K562 (cell line): ENCODE data around the gene GABBR1. TPM values are rescaled to one million over a fixed set of nuclear protein-coding genes. Genes with fewer than 3 reads are reported as not detected.
A peak's percentile ranks its signal among the peaks of the same experiment; 100 is the strongest.

Experiments used
- ATAC-seq: fragments of 200-7000 bp; cut with Tn5 transposase; 3 replicates; pipeline ENCODE4 v1.9.1; 2020; ENCODE audit warnings: moderate library complexity
- BruUV-seq: library from RNA; stranded (reverse); fragments of 400-500 nt; replicated peaks from 2 replicates; lab custom pipeline; 2021; lab: Mats Ljungman, UMichigan
- CTCF ChIA-PET: fragments of 300-600 bp; formaldehyde crosslinking; extraction: SDS; loops from one replicate; lab custom pipeline; 2021; ENCODE audit warnings: low intra/inter-chr PET ratio; lab: Yijun Ruan, JAX
- POLR2A ChIA-PET: fragments of 300-600, 350-650 bp; sonication (Branson Sonifier 250); formaldehyde crosslinking; extraction: SDS; loops from one replicate; lab custom pipeline; 2021; ENCODE audit warnings: antibody characterized with exemption, inconsistent platforms; lab: Yijun Ruan, JAX
- DNase-seq, 4 experiments: peaks; one replicate each; pipeline versions ENCODE4 v3.0.0 to v3.0.0-alpha.2; 2011 to 2018; ENCODE audit warnings: low spot score in 3 of 4, mixed read lengths in 3 of 4; ENCODE audit errors: extremely low read depth in 1 of 4
- FAIRE-seq: peaks from 2 replicates; lab custom pipeline; 2011; peaks lifted over from hg19 to GRCh38; lab: Jason Lieb, UNC
- H2AFZ ChIP-seq: 2 replicates; pipeline ENCODE4 v1.6.0; 2011; ENCODE audit warnings: low read depth, low read length, control low read depth, inconsistent platforms
- H3K27ac ChIP-seq: fragments of 200-600 bp; 3 replicates; pipeline ENCODE4 v1.8.0; 2011; ENCODE audit warnings: low read depth, mild to moderate bottlenecking, control low read depth, inconsistent platforms, low read length, moderate library complexity, mixed read lengths; ENCODE audit errors: extremely low read depth
- H3K27me3 ChIP-seq, 2 experiments: fragments of 300-600 bp in 1 of 2; 2 replicates in 1 of 2; 3 replicates in 1 of 2; pipeline versions ENCODE4 v1.6.0 to v1.8.0; 2011; ENCODE audit warnings: inconsistent platforms in 2 of 2, low read length in 2 of 2, mild to moderate bottlenecking in 1 of 2, mixed read lengths in 1 of 2, moderate library complexity in 1 of 2; ENCODE audit not compliant: control insufficient read depth in 2 of 2, insufficient read depth in 2 of 2
- H3K36me3 ChIP-seq: fragments of 300-600 bp; 3 replicates; pipeline ENCODE4 v1.8.0; 2011; ENCODE audit warnings: mild to moderate bottlenecking, low read length, inconsistent platforms; ENCODE audit not compliant: control insufficient read depth, insufficient read depth
- H3K4me1 ChIP-seq, 2 experiments: fragments of 200-600 bp in 1 of 2; replicated peaks in 1 of 2; 2 replicates in 1 of 2; 3 replicates in 1 of 2; pipeline versions ENCODE4 v1.5.1 to v1.8.0; 2011; ENCODE audit warnings: inconsistent platforms in 2 of 2, low read length in 2 of 2, mild to moderate bottlenecking in 1 of 2, mixed read lengths in 1 of 2, moderate library complexity in 1 of 2; ENCODE audit not compliant: control insufficient read depth in 2 of 2, insufficient read depth in 2 of 2
- H3K4me2 ChIP-seq: 2 replicates; pipeline ENCODE4 v1.6.1; 2011; ENCODE audit warnings: low read length, control low read depth, inconsistent platforms, mixed read lengths; ENCODE audit not compliant: insufficient read depth
- H3K4me3 ChIP-seq: fragments of 200-600 bp; sonication (generic), shearing (Covaris generic); 2 replicates; pipeline ENCODE4 v1.5.1; 2016; ENCODE audit warnings: control low read depth, inconsistent platforms
- H3K79me2 ChIP-seq: fragments of 200-600 bp; 3 replicates; pipeline ENCODE4 v1.8.0; 2011; ENCODE audit warnings: low read length, inconsistent platforms; ENCODE audit not compliant: control insufficient read depth, insufficient read depth
- H3K9ac ChIP-seq, 2 experiments: 2 replicates each; pipeline versions ENCODE4 v1.6.0 to v1.6.1; 2011; ENCODE audit warnings: low read depth in 2 of 2, low read length in 2 of 2, control low read depth in 1 of 2, inconsistent platforms in 1 of 2, mild to moderate bottlenecking in 1 of 2, mixed read lengths in 1 of 2; ENCODE audit not compliant: insufficient read depth in 1 of 2
- H3K9me1 ChIP-seq: one replicate; pipeline ENCODE4 v1.6.0; 2011; ENCODE audit warnings: inconsistent platforms, mild to moderate bottlenecking, low read length, moderate library complexity; ENCODE audit not compliant: control insufficient read depth, insufficient read depth
- H3K9me3 ChIP-seq: replicated peaks from 2 replicates; pipeline ENCODE4 v1.5.1; 2011; ENCODE audit warnings: low read depth, low read length, inconsistent platforms; ENCODE audit not compliant: control insufficient read depth, insufficient read depth
- H4K20me1 ChIP-seq: replicated peaks from 2 replicates; pipeline ENCODE4 v1.6.1; 2011; ENCODE audit warnings: low read length, inconsistent platforms, mixed read lengths; ENCODE audit not compliant: control insufficient read depth, insufficient read depth
- CHD2 ChIP-seq: IDR thresholded peaks from 2 replicates; pipeline ENCODE4 v1.6.1; 2011; ENCODE audit warnings: low read depth, low read length
- HNRNPLL ChIP-seq: fragments of 200-400 bp; formaldehyde crosslinking; IDR thresholded peaks from 2 replicates; pipeline ENCODE4 v1.6.1; 2017; ENCODE audit warnings: low read length, low read depth, mild to moderate bottlenecking; ENCODE audit not compliant: poor library complexity, severe bottlenecking
- LCOR ChIP-seq: sonication (generic); formaldehyde crosslinking; IDR thresholded peaks from 2 replicates; pipeline ENCODE4 v1.8.0; 2022; ENCODE audit warnings: mild to moderate bottlenecking, missing genetic modification reagents
- PRPF4 ChIP-seq: fragments of 200-400 bp; formaldehyde crosslinking; IDR thresholded peaks from one replicate; pipeline ENCODE4 v1.6.1; 2017; ENCODE audit warnings: low read length, low read depth, mild to moderate bottlenecking; ENCODE audit not compliant: insufficient read depth, poor library complexity, severe bottlenecking
- RBFOX2 ChIP-seq: fragments of 200-400 bp; formaldehyde crosslinking; IDR thresholded peaks from 2 replicates; pipeline ENCODE4 v1.6.1; 2017; ENCODE audit warnings: low read depth, mild to moderate bottlenecking, low read length, moderate library complexity
- TGIF2 ChIP-seq: sonication (generic); formaldehyde crosslinking; IDR thresholded peaks from 2 replicates; pipeline ENCODE4 v1.8.1; 2022; ENCODE audit warnings: mild to moderate bottlenecking, missing genetic modification reagents, moderate library complexity
- ZBTB17 ChIP-seq: fragments of 450-650 bp; formaldehyde crosslinking; IDR thresholded peaks from 2 replicates; pipeline ENCODE4 v1.4.0; 2020; ENCODE audit warnings: mild to moderate bottlenecking
- ZC3H11A ChIP-seq: IDR thresholded peaks from 2 replicates; pipeline ENCODE4 v1.6.1; 2012; ENCODE audit warnings: low read depth, low read length, improper control_type of control experiment
- ZNF41 ChIP-seq: fragments of 250-450 bp; sonication (Bioruptor Pico); conservative IDR thresholded peaks from 2 replicates; pipeline ENCODE4 v1.4.0; 2020; ENCODE audit warnings: mild to moderate bottlenecking
- WGBS: fragments of 100-300 bp; shearing (Covaris generic); methylation state at CpG from one replicate; pipeline ENCODE4 v1.1.6; 2016; ENCODE audit warnings: low coverage, mixed read lengths; ENCODE audit not compliant: insufficient coverage; ENCODE audit errors: missing lambda C conversion rate; 5-methylcytosine and 5-hydroxymethylcytosine counted together
- in situ Hi-C: fragments of 300-500 bp; cut with MboI; formaldehyde crosslinking; loops from 4 replicates; pipeline ENCODE4 v1.15.0; 2018; ENCODE audit warnings: inconsistent platforms, mixed read lengths
- intact Hi-C: fragments of 100-400 bp; cut with micrococcal nuclease; formaldehyde crosslinking; loops from 2 replicates; pipeline ENCODE4 v1.14.2; 2022
- polyA plus RNA-seq, 8 experiments: library from polyadenylated mRNA; depleted of rRNA in 4 of 8; stranded (reverse) in 5 of 8; unstranded in 3 of 8; fragments of >200 nt; fragmentation: Nextera tagmentation in 2 of 8; fragmentation: Illumina TruSeq in 1 of 8; extraction: Ambion mirVana in 2 of 8; extraction: Trizol in 1 of 8; gene quantifications; 2 replicates each; pipeline versions ENCODE4 v1.2.1 to v1.2.3, GENCODE V29; 2011 to 2014; ENCODE audit warnings: inconsistent platforms in 1 of 8, missing spikeins in 1 of 8
- total RNA-seq, 7 experiments: library from RNA; depleted of rRNA in 6 of 7; stranded (reverse); fragments of >200 nt in 6 of 7; fragmentation: Illumina TruSeq in 2 of 7; extraction: Trizol in 2 of 7; gene quantifications; 2 replicates each; pipeline versions ENCODE4 v1.2.1 to v1.2.3, GENCODE V29; 2011 to 2021; ENCODE audit warnings: low replicate concordance in 1 of 7
- TF ChIP-seq, protein P1 (sequence below), 2 experiments: IDR thresholded peaks; 2 replicates each; pipeline ENCODE4 v1.6.1; 2011; ENCODE audit warnings: borderline replicate concordance in 1 of 2, control low read depth in 1 of 2, low read depth in 1 of 2, low read length in 1 of 2, mild to moderate bottlenecking in 1 of 2, mixed read lengths in 1 of 2, moderate library complexity in 1 of 2; ENCODE audit not compliant: insufficient read depth in 1 of 2, insufficient read length in 1 of 2, poor library complexity in 1 of 2, severe bottlenecking in 1 of 2; ENCODE audit errors: extremely low read depth in 1 of 2
- TF ChIP-seq, protein P2 (sequence below): fragments of 200-800 bp; sonication (Bioruptor generic); IDR thresholded peaks from 2 replicates; pipeline ENCODE4 v1.6.1; 2017; ENCODE audit warnings: missing genetic modification characterization, missing compliant biosample characterization
- TF ChIP-seq, protein P3 (sequence below): fragments of 450-650 bp; IDR thresholded peaks from 2 replicates; pipeline ENCODE4 v1.6.1; 2016

The GABBR1 gene
- total and polyA plus RNA-seq, 9 of the 15 experiments (the other 6 are each of a cell fraction or from before 2014, with no cell fraction given) = 2.2 to 48.3 (median 20.8) TPM

DNA sequence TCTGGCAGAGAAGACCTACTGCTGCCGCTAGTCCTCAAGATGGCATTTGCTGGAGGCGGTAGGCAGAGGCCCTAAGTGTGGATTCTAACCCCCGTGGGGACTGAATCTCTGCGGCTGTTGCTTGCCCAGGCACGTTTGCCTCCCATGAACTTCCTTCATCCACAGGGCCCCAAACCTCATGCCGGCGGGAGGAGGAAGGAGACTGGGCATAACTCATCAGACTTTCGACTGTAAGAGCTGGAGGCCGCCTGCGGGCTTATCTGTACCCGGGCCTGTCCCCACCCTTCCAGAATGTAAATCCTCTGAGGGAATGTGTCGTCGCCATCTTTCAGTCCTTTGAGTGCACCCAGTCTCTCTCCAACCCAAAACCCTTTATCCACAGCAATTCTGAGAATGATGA, 47.0 kb upstream of the GABBR1 start:
- H3K4me3 ChIP-seq = no peak overlapping the region
- peak overlapping the region; percentile 75 for H2AFZ ChIP-seq
- peak; percentile 46 for FAIRE-seq
- ChIA-PET CTCF (no interaction called here), POLR2A (interaction anchor here (0.7 kb wide), 1 partner anchor 1540 kb away, joined by 3 read pairs; no protein-coding TSS in a partner anchor)
- H3K9me1 ChIP-seq = no peaks in the 10 kb centered on the region
- no peak overlapping the region for H3K27ac ChIP-seq
- H4K20me1 ChIP-seq = no peaks in the 10 kb centered on the region
- DNase-seq = peak in 2 of 4 experiments; percentile 14 to 21
- H3K27me3 ChIP-seq = peaks cover 21 to 33% of the 10 kb centered on the region in 2 experiments; a peak in 3 of 5 replicates
- WGBS = 7% methylated on average over 13 of the region's 13 CpGs
- H3K79me2 ChIP-seq = no peaks in the 10 kb centered on the region
- in situ Hi-C loops (no loop called here), intact Hi-C loops (no loop called here)
- BruUV-seq = no TSS peak
- TF ChIP-seq, protein P1, sequence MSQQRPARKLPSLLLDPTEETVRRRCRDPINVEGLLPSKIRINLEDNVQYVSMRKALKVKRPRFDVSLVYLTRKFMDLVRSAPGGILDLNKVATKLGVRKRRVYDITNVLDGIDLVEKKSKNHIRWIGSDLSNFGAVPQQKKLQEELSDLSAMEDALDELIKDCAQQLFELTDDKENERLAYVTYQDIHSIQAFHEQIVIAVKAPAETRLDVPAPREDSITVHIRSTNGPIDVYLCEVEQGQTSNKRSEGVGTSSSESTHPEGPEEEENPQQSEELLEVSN (IDR thresholded peaks at IDR 0.05; ENCODE audit: borderline replicate concordance in 1 of 2, extremely low read depth in 1 of 2, insufficient read depth in 1 of 2, insufficient read length in 1 of 2, low read depth in 1 of 2, low read length in 1 of 2, poor library complexity in 1 of 2, severe bottlenecking in 1 of 2) = peak in 1 of 2 experiments; percentile 10
- no peak for TF ChIP-seq PRPF4
- ATAC-seq = peak; percentile 68
- H3K9me3 ChIP-seq = no peaks in the 10 kb centered on the region
- H3K4me2 ChIP-seq = peak overlapping the region; percentile 35
- H3K4me1 ChIP-seq = peaks cover 0 to 9% of the 10 kb centered on the region in 2 experiments; a peak in 2 of 5 replicates
- H3K36me3 ChIP-seq = no peaks in the 10 kb centered on the region
- no peak overlapping the region; a peak in 1 of 4 replicates for H3K9ac ChIP-seq

DNA sequence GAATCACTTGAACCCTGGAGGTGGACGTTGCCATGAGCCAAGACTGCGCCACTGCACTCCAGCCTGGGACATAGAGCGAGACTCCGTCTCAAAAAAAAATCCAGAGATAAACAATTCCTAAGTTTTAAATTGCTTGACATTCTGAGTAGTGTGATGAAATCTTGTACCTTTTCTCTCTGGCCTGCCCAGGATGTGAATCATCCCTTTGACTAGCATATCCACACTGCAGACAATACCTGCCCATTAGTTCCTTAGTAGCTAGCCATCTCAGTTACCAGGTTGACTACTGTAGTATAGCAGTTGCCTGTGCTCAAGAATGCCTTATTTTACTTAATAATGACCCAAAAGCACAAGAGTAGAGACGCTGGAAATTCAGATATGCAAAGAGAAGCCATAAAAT, 45.1 kb upstream of the GABBR1 start:
- Histone ChIP-seq H2AFZ (no peak overlapping the region), H3K27ac (no peak overlapping the region), H3K4me1 (peaks cover 0 to 9% of the 10 kb centered on the region in 2 experiments; a peak in 2 of 5 replicates), H3K9me3 (no peaks in the 10 kb centered on the region), H3K4me2 (no peak overlapping the region), H3K9ac (no peak overlapping the region), H3K36me3 (no peaks in the 10 kb centered on the region), H3K79me2 (no peaks in the 10 kb centered on the region), H3K4me3 (no peak overlapping the region), H4K20me1 (no peaks in the 10 kb centered on the region), H3K27me3 (peaks cover 22 to 40% of the 10 kb centered on the region in 2 experiments; a peak in 4 of 5 replicates), H3K9me1 (no peaks in the 10 kb centered on the region)
- ChIA-PET CTCF (no interaction called here), POLR2A (no interaction called here)
- ATAC-seq = no peak
- intact Hi-C loops = no loop called here
- no TSS peak for BruUV-seq
- DNase-seq = no peak
- WGBS = 0% methylated on average over 5 of the region's 5 CpGs
- FAIRE-seq = peak; percentile 46
- in situ Hi-C loops = no loop called here
- TF ChIP-seq HNRNPLL = no peak
- no peak for TF ChIP-seq ZBTB17 (CRISPR knock-in tag)
- no peak for TF ChIP-seq RBFOX2
- TF ChIP-seq ZC3H11A = no peak
- TF ChIP-seq LCOR (CRISPR knock-in tag) = no peak
- TF ChIP-seq ZNF41 (CRISPR knock-in tag) = no peak
- TF ChIP-seq, protein P2, sequence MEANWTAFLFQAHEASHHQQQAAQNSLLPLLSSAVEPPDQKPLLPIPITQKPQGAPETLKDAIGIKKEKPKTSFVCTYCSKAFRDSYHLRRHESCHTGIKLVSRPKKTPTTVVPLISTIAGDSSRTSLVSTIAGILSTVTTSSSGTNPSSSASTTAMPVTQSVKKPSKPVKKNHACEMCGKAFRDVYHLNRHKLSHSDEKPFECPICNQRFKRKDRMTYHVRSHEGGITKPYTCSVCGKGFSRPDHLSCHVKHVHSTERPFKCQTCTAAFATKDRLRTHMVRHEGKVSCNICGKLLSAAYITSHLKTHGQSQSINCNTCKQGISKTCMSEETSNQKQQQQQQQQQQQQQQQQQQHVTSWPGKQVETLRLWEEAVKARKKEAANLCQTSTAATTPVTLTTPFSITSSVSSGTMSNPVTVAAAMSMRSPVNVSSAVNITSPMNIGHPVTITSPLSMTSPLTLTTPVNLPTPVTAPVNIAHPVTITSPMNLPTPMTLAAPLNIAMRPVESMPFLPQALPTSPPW (CRISPR knock-in tag) = no peak
- no peak for TF ChIP-seq CHD2
- TF ChIP-seq, protein P3, sequence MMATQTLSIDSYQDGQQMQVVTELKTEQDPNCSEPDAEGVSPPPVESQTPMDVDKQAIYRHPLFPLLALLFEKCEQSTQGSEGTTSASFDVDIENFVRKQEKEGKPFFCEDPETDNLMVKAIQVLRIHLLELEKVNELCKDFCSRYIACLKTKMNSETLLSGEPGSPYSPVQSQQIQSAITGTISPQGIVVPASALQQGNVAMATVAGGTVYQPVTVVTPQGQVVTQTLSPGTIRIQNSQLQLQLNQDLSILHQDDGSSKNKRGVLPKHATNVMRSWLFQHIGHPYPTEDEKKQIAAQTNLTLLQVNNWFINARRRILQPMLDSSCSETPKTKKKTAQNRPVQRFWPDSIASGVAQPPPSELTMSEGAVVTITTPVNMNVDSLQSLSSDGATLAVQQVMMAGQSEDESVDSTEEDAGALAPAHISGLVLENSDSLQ = no peak
- no peak for TF ChIP-seq TGIF2
